ENCODE measurements around the gene PTPRK.

DNA sequence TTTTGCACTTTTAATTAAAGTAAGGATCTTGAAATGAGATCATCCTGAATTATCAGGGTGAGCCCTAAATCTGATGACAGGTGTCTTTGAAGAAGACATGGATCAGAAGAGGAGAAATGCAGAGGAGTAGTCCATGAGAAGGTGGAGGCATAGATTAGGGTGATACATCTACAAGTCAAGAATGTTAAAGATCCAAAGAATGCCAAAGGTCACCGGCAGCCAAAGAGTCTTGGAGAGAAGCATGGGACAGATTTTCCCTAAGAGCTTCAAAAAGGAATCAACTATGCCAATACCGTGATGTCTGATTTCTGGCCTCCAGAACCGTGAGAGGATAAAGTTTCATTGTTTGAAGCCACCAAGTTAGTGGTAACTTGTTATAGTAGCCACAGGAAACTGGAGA lies 560.5 kb downstream of the PTPRK start:
- TF ChIP-seq, protein P1, sequence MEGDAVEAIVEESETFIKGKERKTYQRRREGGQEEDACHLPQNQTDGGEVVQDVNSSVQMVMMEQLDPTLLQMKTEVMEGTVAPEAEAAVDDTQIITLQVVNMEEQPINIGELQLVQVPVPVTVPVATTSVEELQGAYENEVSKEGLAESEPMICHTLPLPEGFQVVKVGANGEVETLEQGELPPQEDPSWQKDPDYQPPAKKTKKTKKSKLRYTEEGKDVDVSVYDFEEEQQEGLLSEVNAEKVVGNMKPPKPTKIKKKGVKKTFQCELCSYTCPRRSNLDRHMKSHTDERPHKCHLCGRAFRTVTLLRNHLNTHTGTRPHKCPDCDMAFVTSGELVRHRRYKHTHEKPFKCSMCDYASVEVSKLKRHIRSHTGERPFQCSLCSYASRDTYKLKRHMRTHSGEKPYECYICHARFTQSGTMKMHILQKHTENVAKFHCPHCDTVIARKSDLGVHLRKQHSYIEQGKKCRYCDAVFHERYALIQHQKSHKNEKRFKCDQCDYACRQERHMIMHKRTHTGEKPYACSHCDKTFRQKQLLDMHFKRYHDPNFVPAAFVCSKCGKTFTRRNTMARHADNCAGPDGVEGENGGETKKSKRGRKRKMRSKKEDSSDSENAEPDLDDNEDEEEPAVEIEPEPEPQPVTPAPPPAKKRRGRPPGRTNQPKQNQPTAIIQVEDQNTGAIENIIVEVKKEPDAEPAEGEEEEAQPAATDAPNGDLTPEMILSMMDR (IDR thresholded peaks at IDR 0.05) = no peak
- no peak for TF ChIP-seq POLR2A (IDR thresholded peaks at IDR 0.05)

Data from thyroid gland (tissue), 4 donors.